GM12892 (cell line): ENCODE data around the gene PBOV1.

Source experiments
- POLR2A ChIP-seq: IDR thresholded peaks from 2 replicates; pipeline ENCODE4 v1.6.1; 2011; ENCODE audit warnings: low read depth, low read length, control low read depth
- POLR2AphosphoS5 ChIP-seq: IDR thresholded peaks from 2 replicates; pipeline ENCODE4 v1.6.1; 2011; ENCODE audit warnings: low read depth, low read length, control low read depth

- TF ChIP-seq POLR2AphosphoS5 (no peak), POLR2A (no peak)
Measured at GRCh38 chr6:138218449-138218848, at the start of gene PBOV1.
